H1 (cell line): ENCODE data around the gene MATN1. TPM values are rescaled to one million over a fixed set of nuclear protein-coding genes. Genes with fewer than 3 reads are reported as not detected.

Experiments
- CTCF ChIA-PET: fragments of 300-600 bp; sonication (Branson Sonifier 250); formaldehyde crosslinking; loops from one replicate; lab custom pipeline; 2021; ENCODE audit not compliant: partially characterized antibody; lab: Charles Lee
- POLR2A ChIA-PET: fragments of 300-600 bp; sonication (Branson Sonifier 250); formaldehyde crosslinking; loops from one replicate; lab custom pipeline; 2021; ENCODE audit warnings: inconsistent platforms; ENCODE audit not compliant: partially characterized antibody; lab: Charles Lee
- DNase-seq, 2 experiments: peaks; one replicate each; pipeline versions ENCODE4 v3.0.0 to v3.0.0-alpha.2; 2010 to 2022; ENCODE audit warnings: low spot score in 2 of 2, low read depth in 1 of 2, mixed read lengths in 1 of 2
- FAIRE-seq: peaks from 2 replicates; lab custom pipeline; 2011; peaks lifted over from hg19 to GRCh38; lab: Jason Lieb, UNC
- H2AFZ ChIP-seq: 2 replicates; pipeline ENCODE4 v1.8.1; 2012; ENCODE audit warnings: low read length, inconsistent platforms
- H2AK5ac ChIP-seq: 2 replicates; pipeline ENCODE4 v1.6.1; 2013; ENCODE audit warnings: low read depth, low read length
- H2BK120ac ChIP-seq: replicated peaks from 2 replicates; pipeline ENCODE3; 2013; ENCODE audit warnings: low read depth, low read length, inconsistent platforms
- H2BK12ac ChIP-seq: 2 replicates; pipeline ENCODE4 v1.6.1; 2013; ENCODE audit warnings: low read depth, low read length
- H2BK15ac ChIP-seq: 2 replicates; pipeline ENCODE4 v1.6.1; 2013; ENCODE audit warnings: low read length
- H2BK20ac ChIP-seq: 2 replicates; pipeline ENCODE4 v1.6.1; 2013; ENCODE audit warnings: low read length
- H2BK5ac ChIP-seq: 2 replicates; pipeline ENCODE4 v1.6.1; 2013; ENCODE audit warnings: low read depth, low read length
- H3K14ac ChIP-seq: 2 replicates; pipeline ENCODE4 v1.6.1; 2013; ENCODE audit warnings: inconsistent platforms; ENCODE audit not compliant: insufficient read length
- H3K18ac ChIP-seq: 2 replicates; pipeline ENCODE4 v1.6.1; 2013; ENCODE audit warnings: low read length; ENCODE audit errors: extremely low read depth
- H3K23ac ChIP-seq: 2 replicates; pipeline ENCODE4 v1.6.1; 2013; ENCODE audit warnings: inconsistent platforms; ENCODE audit not compliant: insufficient read length
- H3K23me2 ChIP-seq: 2 replicates; pipeline ENCODE4 v1.6.1; 2013; ENCODE audit warnings: low read depth, low read length
- H3K27ac ChIP-seq: 2 replicates; pipeline ENCODE4 v1.6.1; 2011; ENCODE audit warnings: low read depth, low read length, inconsistent platforms
- H3K27me3 ChIP-seq, 4 experiments: replicated peaks in 1 of 4; 1 replicate in 1 of 4; 2 replicates in 3 of 4; pipeline versions ENCODE4 v1.6.1 to v1.8.1; 2011 to 2013; ENCODE audit warnings: low read length in 3 of 4, mild to moderate bottlenecking in 3 of 4, inconsistent platforms in 2 of 4, mixed read lengths in 2 of 4, moderate library complexity in 1 of 4; ENCODE audit not compliant: control insufficient read depth in 3 of 4, insufficient read depth in 3 of 4; ENCODE audit errors: extremely low read depth in 1 of 4
- H3K36me3 ChIP-seq, 4 experiments: 2 replicates each; pipeline versions ENCODE4 v1.6.1 to v1.8.1; 2011 to 2013; ENCODE audit warnings: mild to moderate bottlenecking in 4 of 4, low read length in 3 of 4, moderate library complexity in 2 of 4, control low read depth in 1 of 4, inconsistent platforms in 1 of 4; ENCODE audit not compliant: insufficient read depth in 4 of 4, control insufficient read depth in 2 of 4
- H3K4ac ChIP-seq: replicated peaks from 2 replicates; pipeline ENCODE3; 2013; ENCODE audit warnings: low read length, low read depth, mixed read lengths, inconsistent platforms; ENCODE audit not compliant: insufficient read length
- H3K4me1 ChIP-seq, 4 experiments: replicated peaks in 1 of 4; 1 replicate in 1 of 4; 2 replicates in 3 of 4; pipeline versions ENCODE4 v1.6.1 to v1.8.1; 2011 to 2013; ENCODE audit warnings: low read length in 3 of 4, inconsistent platforms in 2 of 4, mixed read lengths in 1 of 4; ENCODE audit not compliant: insufficient read depth in 4 of 4, control insufficient read depth in 3 of 4
- H3K4me2 ChIP-seq, 2 experiments: 2 replicates each; pipeline versions ENCODE4 v1.6.1 to v1.8.1; 2011 to 2013; ENCODE audit warnings: low read depth in 2 of 2, low read length in 2 of 2, control low read depth in 1 of 2, inconsistent platforms in 1 of 2, mild to moderate bottlenecking in 1 of 2; ENCODE audit not compliant: insufficient read depth in 1 of 2
- H3K4me3 ChIP-seq, 4 experiments: fragments of 200-600, 300-600 bp in 1 of 4; sonication (generic), shearing (Covaris generic), sonication (Bioruptor Twin) in 1 of 4; 2 replicates each; pipeline versions ENCODE4 v1.5.1 to v1.8.1; 2011 to 2016; ENCODE audit warnings: low read length in 4 of 4, low read depth in 3 of 4, control low read depth in 2 of 4, inconsistent platforms in 2 of 4, mild to moderate bottlenecking in 2 of 4, mixed read lengths in 1 of 4, moderate library complexity in 1 of 4; ENCODE audit not compliant: insufficient read depth in 2 of 4; ENCODE audit errors: extremely low read depth in 1 of 4
- H3K56ac ChIP-seq: replicated peaks from 2 replicates; pipeline ENCODE3; 2013; ENCODE audit warnings: low read depth, mild to moderate bottlenecking, mixed read lengths, low read length, inconsistent platforms; ENCODE audit not compliant: insufficient read length
- H3K79me1 ChIP-seq: 2 replicates; pipeline ENCODE4 v1.6.1; 2013; ENCODE audit warnings: low read depth, low read length, control low read depth
- H3K79me2 ChIP-seq, 2 experiments: 2 replicates each; pipeline versions ENCODE4 v1.6.1 to v1.8.1; 2012 to 2013; ENCODE audit warnings: low read length in 2 of 2, mild to moderate bottlenecking in 2 of 2, inconsistent platforms in 1 of 2; ENCODE audit not compliant: insufficient read depth in 2 of 2, control insufficient read depth in 1 of 2
- H3K9ac ChIP-seq, 4 experiments: replicated peaks in 1 of 4; 1 replicate in 1 of 4; 2 replicates in 3 of 4; pipeline versions ENCODE4 v1.6.1 to v1.8.1; 2011 to 2013; ENCODE audit warnings: low read depth in 3 of 4, low read length in 3 of 4, control low read depth in 2 of 4, mild to moderate bottlenecking in 2 of 4, moderate library complexity in 2 of 4, inconsistent platforms in 1 of 4; ENCODE audit errors: extremely low read depth in 1 of 4
- H3K9me3 ChIP-seq, 2 experiments: 2 replicates each; pipeline versions ENCODE4 v1.6.1 to v1.8.1; 2012 to 2013; ENCODE audit warnings: mild to moderate bottlenecking in 2 of 2, moderate library complexity in 2 of 2, control low read depth in 1 of 2, inconsistent platforms in 1 of 2, low read depth in 1 of 2, low read length in 1 of 2, mixed read lengths in 1 of 2; ENCODE audit not compliant: insufficient read depth in 2 of 2
- H4K20me1 ChIP-seq, 2 experiments: replicated peaks in 1 of 2; 2 replicates each; pipeline versions ENCODE3 to v1.8.1; 2011 to 2013; ENCODE audit warnings: inconsistent platforms in 2 of 2, low read length in 2 of 2, mild to moderate bottlenecking in 1 of 2; ENCODE audit not compliant: insufficient read depth in 2 of 2, control insufficient read depth in 1 of 2
- H4K5ac ChIP-seq: 2 replicates; pipeline ENCODE4 v1.6.1; 2013; ENCODE audit warnings: low read length, low read depth, mixed read lengths, inconsistent platforms; ENCODE audit not compliant: insufficient read length
- H4K8ac ChIP-seq: 2 replicates; pipeline ENCODE4 v1.8.0; 2013; ENCODE audit warnings: mild to moderate bottlenecking, moderate library complexity, low read length, inconsistent platforms; ENCODE audit not compliant: insufficient read depth; ENCODE audit errors: extremely low read depth
- H4K91ac ChIP-seq: replicated peaks from 2 replicates; pipeline ENCODE3; 2013; ENCODE audit warnings: low read length, mixed read lengths, inconsistent platforms; ENCODE audit not compliant: insufficient read length
- CHD1 ChIP-seq: IDR thresholded peaks from 2 replicates; pipeline ENCODE4 v1.6.1; 2012; ENCODE audit warnings: low read depth, low read length, improper control_type of control experiment
- EGR1 ChIP-seq: IDR thresholded peaks from 2 replicates; pipeline ENCODE4 v1.6.1; 2011; ENCODE audit warnings: low read depth, low read length, borderline replicate concordance
- RBBP5 ChIP-seq: IDR thresholded peaks from 2 replicates; pipeline ENCODE4 v1.7.1; 2012; ENCODE audit warnings: low read depth, mild to moderate bottlenecking, inconsistent platforms, low read length, moderate library complexity, borderline replicate concordance
- SP1 ChIP-seq: IDR thresholded peaks from 2 replicates; pipeline ENCODE4 v1.6.1; 2011; ENCODE audit warnings: low read depth, low read length
- WGBS, 2 experiments: shearing (Covaris generic) in 1 of 2; methylation state at CpG; one replicate each; pipeline versions ENCODE4 v1.1.6 to v1.1.7; 2013 to 2015; ENCODE audit warnings: low lambda C conversion rate in 2 of 2, mixed read lengths in 2 of 2, inconsistent platforms in 1 of 2, low coverage in 1 of 2, missing lambda C conversion rate in 1 of 2; ENCODE audit not compliant: insufficient replicate concordance in 2 of 2, insufficient coverage in 1 of 2, insufficient read length in 1 of 2; ENCODE audit errors: extremely low coverage in 1 of 2, missing lambda C conversion rate in 1 of 2; 5-methylcytosine and 5-hydroxymethylcytosine counted together
- polyA plus RNA-seq, 7 experiments: library from polyadenylated mRNA; depleted of rRNA in 3 of 7; stranded (reverse) in 5 of 7; unstranded in 2 of 7; fragments of >200 nt in 5 of 7; fragments of 200-250 nt in 2 of 7; gene quantifications; 1 replicate in 5 of 7; 2 replicates in 1 of 7; 4 replicates in 1 of 7; pipeline versions ENCODE4 v1.2.1 to v1.2.3, GENCODE V29; 2011 to 2013; ENCODE audit warnings: missing spikeins in 2 of 7, mixed read lengths in 2 of 7
- total RNA-seq: library from RNA; stranded (reverse); fragmentation: NEBNext Ultra II Directional; extraction: Animal tissue kit (Norgen Biotek cat#: 25700); gene quantifications from 2 replicates; pipeline ENCODE4 v1.2.1, GENCODE V29; 2021

MATN1 gene
- total and polyA plus RNA-seq, 2 of the 8 experiments (the other 6 are each of a cell fraction or from before 2014, with no cell fraction given) = 0.12 to 0.28 TPM

- Histone ChIP-seq H2BK12ac (no peak overlapping the region), H2AFZ (no peak overlapping the region), H3K9ac (no peak overlapping the region), H3K27ac (no peak overlapping the region), H4K20me1 (no peaks in the 10 kb centered on the region), H2BK5ac (no peak overlapping the region), H3K36me3 (no peaks in the 10 kb centered on the region), H2BK120ac (no peak overlapping the region), H3K79me1 (no peaks in the 10 kb centered on the region), H3K23ac (no peak overlapping the region), H3K23me2 (peaks cover 1% of the 10 kb centered on the region; the same call in 1 of the 2 replicates), H3K4me2 (no peak overlapping the region), H3K79me2 (no peaks in the 10 kb centered on the region), H3K14ac (no peak overlapping the region), H4K5ac (no peak overlapping the region), H2BK15ac (no peak overlapping the region), H3K4me1 (peaks cover 0 to 12% (median 4%) of the 10 kb centered on the region in 4 experiments; a peak in 6 of 7 replicates), H2AK5ac (no peak overlapping the region), H3K4ac (no peak overlapping the region), H3K56ac (no peak overlapping the region), H4K8ac (no peak overlapping the region), H3K9me3 (no peaks in the 10 kb centered on the region), H2BK20ac (no peak overlapping the region), H3K27me3 (no peaks in the 10 kb centered on the region), H3K4me3 (no peak overlapping the region), H3K18ac (no peak overlapping the region), H4K91ac (no peak overlapping the region)
- ChIA-PET CTCF (no interaction called here), POLR2A (no interaction called here)
- DNase-seq (no peak), FAIRE-seq (no peak)
- WGBS, 2 experiments = 83% methylated on average over 8 of the region's 8 CpGs; no CpG with 5 or more reads in 1 of the 2 experiments
- TF ChIP-seq CHD1 (no peak), SP1 (peak; percentile 50; the same call in 1 of the 2 replicates), EGR1 (no peak), RBBP5 (no peak)
Measured at GRCh38 chr1:30694280-30695175, 28.9 kb downstream of the MATN1 start.
